Neural cell (in vitro differentiated cells): ENCODE data around the gene WNT2B.

Experiments used
- CTCF ChIP-seq: fragments of 450-650 bp; IDR thresholded peaks from 2 replicates; pipeline ENCODE4 v1.5.1; 2014; ENCODE audit warnings: antibody characterized with exemption, mild to moderate bottlenecking, moderate library complexity; ENCODE audit not compliant: poor library complexity, severe bottlenecking
- EP300 ChIP-seq: fragments of 450-650 bp; conservative IDR thresholded peaks from 2 replicates; pipeline ENCODE4 v1.6.1; 2014; ENCODE audit warnings: antibody characterized with exemption, mild to moderate bottlenecking, moderate library complexity; ENCODE audit not compliant: poor library complexity, severe bottlenecking
- EZH2 ChIP-seq: fragments of 200-600, 300-800 bp; shearing (Covaris generic), sonication (generic); IDR thresholded peaks from 2 replicates; pipeline ENCODE4 v1.6.1; 2014; ENCODE audit warnings: antibody characterized with exemption, low read length, borderline replicate concordance, mild to moderate bottlenecking; ENCODE audit not compliant: insufficient read depth, poor library complexity, severe bottlenecking
- POLR2AphosphoS5 ChIP-seq: IDR thresholded peaks from 2 replicates; pipeline ENCODE4 v1.6.1; 2012
- RAD21 ChIP-seq: fragments of 450-650 bp; conservative IDR thresholded peaks from 2 replicates; pipeline ENCODE4 v1.6.1; 2014; ENCODE audit warnings: antibody characterized with exemption, mild to moderate bottlenecking, moderate library complexity
- TAF1 ChIP-seq: IDR thresholded peaks from 2 replicates; pipeline ENCODE4 v1.6.1; 2012; ENCODE audit warnings: low read depth

GRCh38 chr1:112546076-112546475 lies 37.3 kb downstream of the WNT2B start:
- no peak for TF ChIP-seq CTCF
- TF ChIP-seq EZH2 = no peak
- no peak for TF ChIP-seq POLR2AphosphoS5
- no peak for TF ChIP-seq RAD21
- no peak for TF ChIP-seq EP300
- no peak for TF ChIP-seq TAF1
